ENCODE measurements around the gene ARL6IP6.
"Not testable (repeated sequence)": the region's sequence is repeated elsewhere in the genome, so short reads cannot be mapped to it uniquely, and the experiment has no call there.

Gene ARL6IP6

DNA sequence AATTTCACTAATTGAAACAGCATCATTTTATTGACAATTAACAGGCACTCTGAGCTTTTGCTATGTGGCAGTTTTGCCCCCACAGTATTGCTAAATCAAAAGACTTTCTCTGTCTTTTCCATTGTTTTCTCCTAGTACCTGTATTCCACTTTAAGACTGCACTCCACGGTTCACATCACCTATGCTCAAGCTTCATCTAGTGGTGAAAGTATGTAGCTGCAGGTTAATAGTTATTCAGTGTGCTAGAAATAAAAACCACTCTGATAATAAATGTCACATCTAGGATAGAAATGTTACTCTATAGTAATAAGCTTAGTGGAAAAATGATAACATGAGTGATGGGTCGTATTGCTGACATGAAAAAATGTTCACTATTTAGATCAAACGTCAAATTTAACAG is 24.6 kb downstream of the ARL6IP6 start:
- Histone ChIP-seq H3K4me1 (ENCODE audit: control insufficient read depth in 1 of 2, insufficient read depth in 2 of 2, low read length in 2 of 2) (peaks cover 5 to 13% of the 10 kb centered on the region in 2 donors), H3K4me3 (ENCODE audit: low read depth in 1 of 2, low read length in 2 of 2) (no peak overlapping the region), H3K27ac (ENCODE audit: low read depth, low read length) (no peak overlapping the region), H3K27me3 (ENCODE audit: control insufficient read depth in 1 of 2, insufficient read depth in 2 of 2, low read length in 2 of 2) (no peaks in the 10 kb centered on the region), H3K36me3 (ENCODE audit: control insufficient read depth in 1 of 2, insufficient read depth in 2 of 2, low read length in 2 of 2) (peaks cover 2 to 4% of the 10 kb centered on the region in 2 donors), H3K9me3 (ENCODE audit: control insufficient read depth in 1 of 2, low read length in 2 of 2) (no peaks in the 10 kb centered on the region), H3K9ac (ENCODE audit: low read depth in 1 of 2, low read length in 2 of 2) (no peak overlapping the region)

DNA sequence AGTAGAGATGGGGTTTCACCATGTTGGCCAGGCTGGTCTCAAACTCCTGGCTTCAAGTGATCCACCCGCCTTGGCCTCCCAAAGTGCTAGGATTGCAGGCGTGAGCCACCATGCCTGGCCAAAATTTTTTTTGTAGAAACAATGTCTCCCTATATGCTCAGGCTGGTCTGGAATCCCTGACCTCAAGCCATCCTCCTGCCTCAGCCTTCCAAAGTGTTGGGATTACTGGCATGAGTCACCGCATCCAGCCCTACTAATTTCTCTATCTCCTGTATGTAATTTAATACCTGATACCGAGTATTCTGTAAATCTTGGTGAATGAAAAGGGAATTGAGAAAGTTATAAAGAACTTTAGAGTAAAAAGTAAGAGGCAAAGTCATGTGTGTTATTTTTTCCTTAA is 29.3 kb downstream of the ARL6IP6 start:
- not testable (repeated sequence) for H3K36me3 ChIP-seq (ENCODE audit: control insufficient read depth in 1 of 2, insufficient read depth in 2 of 2, low read length in 2 of 2); H3K4me3 ChIP-seq (ENCODE audit: low read depth in 1 of 2, low read length in 2 of 2); H3K9ac ChIP-seq (ENCODE audit: low read depth in 1 of 2, low read length in 2 of 2); H3K27me3 ChIP-seq (ENCODE audit: control insufficient read depth in 1 of 2, insufficient read depth in 2 of 2, low read length in 2 of 2); H3K27ac ChIP-seq (ENCODE audit: low read depth, low read length); H3K9me3 ChIP-seq (ENCODE audit: control insufficient read depth in 1 of 2, low read length in 2 of 2)
- H3K4me1 ChIP-seq (ENCODE audit: control insufficient read depth in 1 of 2, insufficient read depth in 2 of 2, low read length in 2 of 2), result peaks cover 5 to 13% of the 10 kb centered on the region in 2 donors

DNA sequence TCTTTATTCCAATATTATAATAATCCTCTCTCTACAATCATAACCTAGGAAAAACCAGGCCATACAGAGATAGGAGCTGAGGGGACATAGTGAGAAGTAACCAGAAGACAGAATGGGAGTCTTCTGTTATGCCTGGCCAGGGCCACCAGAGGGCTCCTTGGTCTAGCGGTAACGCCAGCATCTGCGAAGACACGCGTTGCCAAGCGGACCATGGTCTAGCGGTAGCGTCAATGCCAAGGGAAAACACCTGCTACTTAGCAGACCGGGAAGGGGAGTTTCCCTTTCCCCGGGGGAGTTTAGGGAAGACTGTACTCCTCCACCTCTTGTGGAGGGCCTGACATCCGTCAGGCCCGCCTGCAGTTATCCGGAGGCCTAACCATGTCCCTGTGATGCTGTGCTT is 36.6 kb downstream of the ARL6IP6 start:
- Histone ChIP-seq H3K27ac (ENCODE audit: low read depth, low read length) (no peak overlapping the region), H3K36me3 (ENCODE audit: control insufficient read depth in 1 of 2, insufficient read depth in 2 of 2, low read length in 2 of 2) (peaks cover 21 to 27% of the 10 kb centered on the region in 2 donors)

DNA sequence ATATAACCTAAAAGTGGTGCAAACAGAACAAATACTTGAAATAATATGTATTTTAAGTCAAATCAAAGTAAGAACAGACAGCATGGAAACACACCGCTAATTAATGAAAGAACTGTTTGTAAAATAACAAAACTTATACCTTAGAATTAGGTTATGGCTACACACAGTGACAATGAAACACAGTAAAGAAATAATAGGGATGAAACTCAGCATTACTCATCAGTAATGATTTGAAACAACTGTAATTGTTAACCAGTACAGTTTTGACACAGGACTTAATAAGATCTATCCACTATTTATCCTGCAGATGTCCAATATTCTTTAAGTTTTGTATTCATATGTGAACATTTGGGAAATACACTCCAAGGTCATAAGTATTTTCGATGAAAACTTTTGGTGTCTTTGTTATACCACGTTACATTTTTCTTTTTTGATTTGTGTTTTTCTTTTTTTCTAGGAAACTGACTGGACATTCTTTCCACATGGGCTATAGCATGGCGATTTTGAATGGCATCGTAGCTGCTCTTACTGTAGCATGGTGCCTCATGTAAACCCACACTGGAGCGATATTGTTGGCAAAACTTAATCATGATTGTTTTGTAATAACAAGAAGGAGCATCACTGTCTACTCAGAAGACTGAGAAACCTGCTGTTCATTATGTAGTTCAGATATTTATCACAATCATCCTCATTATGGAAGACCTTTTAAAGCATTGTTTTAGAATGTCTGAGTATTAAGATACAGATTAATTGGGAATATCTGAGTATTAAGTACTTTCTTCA is 41.1 kb downstream of the ARL6IP6 start:
- no peak overlapping the region for H3K27ac ChIP-seq (ENCODE audit: low read depth, low read length)
- no peaks in the 10 kb centered on the region for H3K9me3 ChIP-seq (ENCODE audit: control insufficient read depth in 1 of 2, low read length in 2 of 2)
- peaks cover 14 to 32% of the 10 kb centered on the region in 2 donors for H3K36me3 ChIP-seq (ENCODE audit: control insufficient read depth in 1 of 2, insufficient read depth in 2 of 2, low read length in 2 of 2)
- H3K4me3 ChIP-seq (ENCODE audit: low read depth in 1 of 2, low read length in 2 of 2), result no peak overlapping the region
- H3K27me3 ChIP-seq (ENCODE audit: control insufficient read depth in 1 of 2, insufficient read depth in 2 of 2, low read length in 2 of 2), result no peaks in the 10 kb centered on the region
- H3K9ac ChIP-seq (ENCODE audit: low read depth in 1 of 2, low read length in 2 of 2), result no peak overlapping the region
- no peaks in the 10 kb centered on the region for H3K4me1 ChIP-seq (ENCODE audit: control insufficient read depth in 1 of 2, insufficient read depth in 2 of 2, low read length in 2 of 2)

More for the DNA sequence above, 36.6 kb downstream of the ARL6IP6 start:
- Histone ChIP-seq H3K9ac (ENCODE audit: low read depth in 1 of 2, low read length in 2 of 2) (no peak overlapping the region), H3K4me1 (ENCODE audit: control insufficient read depth in 1 of 2, insufficient read depth in 2 of 2, low read length in 2 of 2) (no peaks in the 10 kb centered on the region), H3K9me3 (ENCODE audit: control insufficient read depth in 1 of 2, low read length in 2 of 2) (no peaks in the 10 kb centered on the region), H3K4me3 (ENCODE audit: low read depth in 1 of 2, low read length in 2 of 2) (no peak overlapping the region), H3K27me3 (ENCODE audit: control insufficient read depth in 1 of 2, insufficient read depth in 2 of 2, low read length in 2 of 2) (no peaks in the 10 kb centered on the region)

DNA sequence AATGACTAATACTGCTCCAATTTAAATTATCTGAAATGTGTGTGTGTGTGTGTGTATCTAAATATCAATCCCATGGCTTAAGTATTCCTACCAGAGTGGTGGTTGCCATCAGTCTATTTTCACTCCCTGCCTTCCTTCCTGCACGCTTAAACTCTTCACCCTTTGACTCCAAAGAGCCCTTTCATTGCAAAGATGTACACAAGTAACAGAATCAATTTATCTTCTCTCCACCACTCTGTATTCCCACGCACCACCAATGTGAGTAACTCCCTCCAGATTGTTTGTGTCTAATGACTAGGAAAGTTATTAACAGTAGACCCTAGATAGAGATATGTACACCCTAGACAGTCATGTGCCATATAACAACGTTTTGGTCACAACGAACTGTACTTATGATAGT is 42.8 kb downstream of the ARL6IP6 start:
- H3K36me3 ChIP-seq (ENCODE audit: control insufficient read depth in 1 of 2, insufficient read depth in 2 of 2, low read length in 2 of 2), result peaks cover 14 to 29% of the 10 kb centered on the region in 2 donors

DNA sequence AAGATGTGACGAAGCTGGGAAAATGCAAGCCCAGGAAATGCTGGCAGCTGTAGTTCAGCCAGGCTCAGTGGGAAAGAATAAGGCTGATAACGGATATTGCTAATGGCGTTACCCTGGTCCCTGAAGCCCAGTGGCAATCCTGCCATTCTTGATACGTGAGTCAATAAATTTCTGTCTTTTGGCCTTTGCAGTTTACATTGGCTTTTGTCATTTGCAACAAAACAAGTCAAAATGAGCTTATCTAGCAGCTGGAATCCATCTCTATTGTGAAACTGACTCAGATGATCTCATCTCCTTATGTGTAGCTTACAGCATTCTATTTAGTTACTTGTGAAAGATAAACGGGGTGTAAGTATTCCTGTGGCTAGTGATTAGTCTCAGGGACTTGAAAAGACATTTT is 43.8 kb downstream of the ARL6IP6 start:
- H3K9ac ChIP-seq (ENCODE audit: low read depth in 1 of 2, low read length in 2 of 2), result no peak overlapping the region
- peaks cover 8 to 23% of the 10 kb centered on the region in 2 donors for H3K36me3 ChIP-seq (ENCODE audit: control insufficient read depth in 1 of 2, insufficient read depth in 2 of 2, low read length in 2 of 2)
- H3K4me3 ChIP-seq (ENCODE audit: low read depth in 1 of 2, low read length in 2 of 2), result no peak overlapping the region
- no peaks in the 10 kb centered on the region for H3K9me3 ChIP-seq (ENCODE audit: control insufficient read depth in 1 of 2, low read length in 2 of 2)
- no peak overlapping the region for H3K27ac ChIP-seq (ENCODE audit: low read depth, low read length)
- H3K27me3 ChIP-seq (ENCODE audit: control insufficient read depth in 1 of 2, insufficient read depth in 2 of 2, low read length in 2 of 2), result no peaks in the 10 kb centered on the region
- H3K4me1 ChIP-seq (ENCODE audit: control insufficient read depth in 1 of 2, insufficient read depth in 2 of 2, low read length in 2 of 2), result no peaks in the 10 kb centered on the region

More for the DNA sequence above, 42.8 kb downstream of the ARL6IP6 start:
- no peaks in the 10 kb centered on the region for H3K4me1 ChIP-seq (ENCODE audit: control insufficient read depth in 1 of 2, insufficient read depth in 2 of 2, low read length in 2 of 2)
- no peak overlapping the region for H3K27ac ChIP-seq (ENCODE audit: low read depth, low read length)
- H3K4me3 ChIP-seq (ENCODE audit: low read depth in 1 of 2, low read length in 2 of 2), result no peak overlapping the region
- H3K9me3 ChIP-seq (ENCODE audit: control insufficient read depth in 1 of 2, low read length in 2 of 2), result no peaks in the 10 kb centered on the region
- H3K27me3 ChIP-seq (ENCODE audit: control insufficient read depth in 1 of 2, insufficient read depth in 2 of 2, low read length in 2 of 2), result no peaks in the 10 kb centered on the region
- no peak overlapping the region for H3K9ac ChIP-seq (ENCODE audit: low read depth in 1 of 2, low read length in 2 of 2)

DNA sequence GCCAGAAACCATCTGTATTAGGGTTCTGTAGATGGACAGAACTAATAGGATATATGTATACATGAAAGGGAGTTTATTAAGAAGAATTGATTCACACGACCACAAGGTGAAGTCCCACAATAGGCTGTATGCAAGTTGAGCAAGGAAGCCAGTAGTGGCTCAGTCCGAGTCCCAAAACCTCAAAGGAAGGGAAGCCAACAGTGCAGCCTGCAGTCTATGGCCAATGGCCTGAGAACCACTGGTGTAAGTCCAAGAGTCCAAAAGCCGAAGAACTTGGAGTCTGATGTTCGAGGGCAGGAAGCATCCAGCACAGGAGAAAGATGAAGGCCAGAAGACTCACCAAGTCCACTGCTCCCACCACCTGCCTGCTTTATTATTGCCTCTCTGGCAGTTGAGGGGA is 44.8 kb downstream of the ARL6IP6 start:
- H3K9ac ChIP-seq (ENCODE audit: low read depth in 1 of 2, low read length in 2 of 2); H3K9me3 ChIP-seq (ENCODE audit: control insufficient read depth in 1 of 2, low read length in 2 of 2); H3K4me3 ChIP-seq (ENCODE audit: low read depth in 1 of 2, low read length in 2 of 2); H3K27ac ChIP-seq (ENCODE audit: low read depth, low read length); H3K27me3 ChIP-seq (ENCODE audit: control insufficient read depth in 1 of 2, insufficient read depth in 2 of 2, low read length in 2 of 2); H3K4me1 ChIP-seq (ENCODE audit: control insufficient read depth in 1 of 2, insufficient read depth in 2 of 2, low read length in 2 of 2): not testable (repeated sequence)
- peaks cover 5 to 22% of the 10 kb centered on the region in 2 donors for H3K36me3 ChIP-seq (ENCODE audit: control insufficient read depth in 1 of 2, insufficient read depth in 2 of 2, low read length in 2 of 2)

DNA sequence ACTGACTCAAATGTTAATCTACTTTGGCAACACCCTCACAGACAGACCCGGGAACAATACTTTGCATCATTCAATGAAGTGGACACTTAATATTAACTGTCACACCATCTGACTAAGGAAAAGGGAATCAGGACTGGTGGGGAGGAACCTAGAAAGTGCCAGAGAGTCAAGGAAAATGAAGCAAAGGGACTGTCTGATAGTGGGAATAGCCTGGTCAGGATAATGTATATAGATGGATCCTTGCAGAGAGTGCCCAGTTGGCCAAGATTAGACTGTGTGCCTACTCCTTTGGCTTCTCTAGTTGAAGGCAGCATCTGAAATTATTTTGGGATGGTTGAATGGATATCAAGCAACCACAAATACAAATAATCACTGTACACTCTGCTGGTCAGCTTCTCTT is 45.2 kb downstream of the ARL6IP6 start:
- Histone ChIP-seq H3K27ac (ENCODE audit: low read depth, low read length) (no peak overlapping the region), H3K4me1 (ENCODE audit: control insufficient read depth in 1 of 2, insufficient read depth in 2 of 2, low read length in 2 of 2) (no peaks in the 10 kb centered on the region), H3K27me3 (ENCODE audit: control insufficient read depth in 1 of 2, insufficient read depth in 2 of 2, low read length in 2 of 2) (no peaks in the 10 kb centered on the region), H3K4me3 (ENCODE audit: low read depth in 1 of 2, low read length in 2 of 2) (no peak overlapping the region), H3K36me3 (ENCODE audit: control insufficient read depth in 1 of 2, insufficient read depth in 2 of 2, low read length in 2 of 2) (peaks cover 3 to 20% of the 10 kb centered on the region in 2 donors), H3K9ac (ENCODE audit: low read depth in 1 of 2, low read length in 2 of 2) (no peak overlapping the region), H3K9me3 (ENCODE audit: control insufficient read depth in 1 of 2, low read length in 2 of 2) (no peaks in the 10 kb centered on the region)

DNA sequence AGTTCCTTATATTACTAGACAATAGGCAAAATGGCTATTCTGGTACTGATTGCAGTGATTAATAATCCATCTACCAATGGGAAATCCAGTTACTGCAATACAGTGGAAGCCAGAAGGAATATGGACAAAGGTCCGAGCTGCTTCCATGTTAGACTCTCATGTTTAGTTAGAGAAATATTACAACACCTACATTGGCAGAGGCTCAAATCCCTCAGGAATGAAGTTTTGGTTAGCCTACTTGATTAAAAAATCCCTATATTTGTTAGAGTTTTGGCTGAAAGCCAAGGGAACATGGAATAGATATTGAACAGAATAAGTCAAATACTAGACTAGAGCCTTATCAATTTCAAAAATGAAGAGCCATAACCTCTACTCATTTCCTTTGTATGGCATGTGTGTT is 48.5 kb downstream of the ARL6IP6 start:
- H3K9ac ChIP-seq (ENCODE audit: low read depth in 1 of 2, low read length in 2 of 2), result no peak overlapping the region
- H3K9me3 ChIP-seq (ENCODE audit: control insufficient read depth in 1 of 2, low read length in 2 of 2), result no peaks in the 10 kb centered on the region
- no peak overlapping the region for H3K27ac ChIP-seq (ENCODE audit: low read depth, low read length)
- H3K27me3 ChIP-seq (ENCODE audit: control insufficient read depth in 1 of 2, insufficient read depth in 2 of 2, low read length in 2 of 2), result no peaks in the 10 kb centered on the region
- peaks cover 0 to 14% of the 10 kb centered on the region in 2 donors for H3K36me3 ChIP-seq (ENCODE audit: control insufficient read depth in 1 of 2, insufficient read depth in 2 of 2, low read length in 2 of 2)
- H3K4me3 ChIP-seq (ENCODE audit: low read depth in 1 of 2, low read length in 2 of 2), result no peak overlapping the region
- H3K4me1 ChIP-seq (ENCODE audit: control insufficient read depth in 1 of 2, insufficient read depth in 2 of 2, low read length in 2 of 2), result no peaks in the 10 kb centered on the region

DNA sequence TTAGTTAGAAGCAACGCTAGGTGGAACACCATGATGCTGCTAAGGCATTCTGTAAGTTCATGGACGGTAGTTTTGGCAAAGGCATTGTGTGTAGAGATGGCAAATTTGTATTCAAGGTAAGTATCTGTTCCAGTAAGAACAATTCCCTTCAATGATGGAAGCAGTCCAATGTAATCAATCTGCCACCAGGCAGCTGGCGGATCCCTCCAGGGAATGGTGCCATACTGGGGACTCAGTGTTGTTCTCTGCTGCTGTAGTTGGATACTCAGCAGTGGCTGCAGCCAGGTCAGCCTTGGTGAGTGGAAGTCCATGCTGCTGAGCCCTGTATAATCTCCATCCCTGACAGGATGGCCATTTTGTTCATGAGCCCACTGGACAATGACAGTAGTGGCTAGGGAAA is 62.8 kb downstream of the ARL6IP6 start:
- no peak overlapping the region for H3K4me3 ChIP-seq (ENCODE audit: low read depth in 1 of 2, low read length in 2 of 2)
- no peaks in the 10 kb centered on the region for H3K4me1 ChIP-seq (ENCODE audit: control insufficient read depth in 1 of 2, insufficient read depth in 2 of 2, low read length in 2 of 2)
- H3K36me3 ChIP-seq (ENCODE audit: control insufficient read depth in 1 of 2, insufficient read depth in 2 of 2, low read length in 2 of 2), result no peaks in the 10 kb centered on the region
- no peak overlapping the region for H3K27ac ChIP-seq (ENCODE audit: low read depth, low read length)
- no peak overlapping the region for H3K9ac ChIP-seq (ENCODE audit: low read depth in 1 of 2, low read length in 2 of 2)
- H3K27me3 ChIP-seq (ENCODE audit: control insufficient read depth in 1 of 2, insufficient read depth in 2 of 2, low read length in 2 of 2), result no peaks in the 10 kb centered on the region
- H3K9me3 ChIP-seq (ENCODE audit: control insufficient read depth in 1 of 2, low read length in 2 of 2), result no peaks in the 10 kb centered on the region

All from duodenal mucosa (tissue), 2 donors.